ENCODE results near the gene MYRIP. TPM values are rescaled to one million over a fixed set of nuclear protein-coding genes. Genes with fewer than 3 reads are reported as not detected.

MYRIP gene
- total RNA-seq, 4 donors from 2014 or later: 1.4 to 4.4 (median 2.8) TPM

DNA sequence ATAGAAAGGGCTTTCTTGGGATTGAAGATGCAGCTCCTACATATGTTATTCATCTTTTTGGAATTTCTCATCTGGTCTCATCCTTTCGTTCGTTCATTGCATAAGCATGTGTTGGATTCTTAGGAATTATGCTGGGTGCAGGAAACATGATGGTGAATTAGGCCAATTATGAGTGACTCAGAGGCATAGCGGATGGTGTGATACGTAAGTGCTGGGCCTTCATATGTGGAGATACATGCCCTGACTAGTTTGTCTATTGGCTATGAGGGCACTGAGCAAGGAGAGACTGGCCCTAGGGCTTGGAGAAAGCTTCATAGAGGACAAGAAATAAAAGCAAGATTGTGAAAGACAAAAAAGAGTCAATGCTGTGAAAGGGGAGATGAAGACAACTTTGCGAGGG lies 235.1 kb downstream of the MYRIP start:
- TF ChIP-seq POLR2AphosphoS5 (IDR thresholded peaks at IDR 0.05): no peak
- TF ChIP-seq EP300 (IDR thresholded peaks at IDR 0.05): no peak
- Histone ChIP-seq H3K27ac (no peak overlapping the region), H3K36me3 (no peaks in the 10 kb centered on the region), H3K4me1 (no peaks in the 10 kb centered on the region), H3K27me3 (no peaks in the 10 kb centered on the region), H3K9me3 (peaks cover under 1% of the 10 kb centered on the region), H3K4me3 (no peak overlapping the region)
- no peak for DNase-seq (ENCODE audit: low spot score in 2 of 2)
- 32% methylated on average over 5 of the region's 5 CpGs for WGBS

DNA sequence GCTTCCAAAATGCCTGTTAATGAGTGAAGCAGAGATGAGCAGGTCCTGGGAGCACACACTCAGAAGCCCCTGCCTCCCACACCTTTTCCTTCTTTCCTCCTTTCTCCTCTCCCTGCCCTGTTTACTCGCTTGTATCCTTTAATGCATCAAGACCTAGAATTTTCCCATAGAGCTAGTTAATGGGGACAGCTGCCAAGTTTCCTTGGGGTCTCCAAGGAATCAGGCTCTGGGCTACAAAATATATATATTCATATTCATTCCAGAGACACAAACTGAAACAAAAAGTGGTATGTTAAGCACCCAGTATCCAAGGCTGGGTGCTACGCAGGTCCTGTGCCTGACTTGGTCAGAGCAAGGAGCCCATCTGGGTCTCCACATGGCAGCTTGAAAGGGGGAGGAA lies 235.6 kb downstream of the MYRIP start:
- H3K9me3 ChIP-seq: peaks cover 6% of the 10 kb centered on the region
- no peak overlapping the region for H3K4me3 ChIP-seq
- no peaks in the 10 kb centered on the region for H3K27me3 ChIP-seq
- H3K36me3 ChIP-seq: no peaks in the 10 kb centered on the region
- no peak for DNase-seq (ENCODE audit: low spot score in 2 of 2)
- H3K4me1 ChIP-seq: no peaks in the 10 kb centered on the region
- WGBS: 72% methylated on average over 2 of the region's 2 CpGs
- no peak overlapping the region for H3K27ac ChIP-seq
- TF ChIP-seq POLR2AphosphoS5 (IDR thresholded peaks at IDR 0.05): no peak
- no peak for TF ChIP-seq POLR2A (IDR thresholded peaks at IDR 0.05)
- TF ChIP-seq EP300 (IDR thresholded peaks at IDR 0.05): no peak
- TF ChIP-seq, protein P1, sequence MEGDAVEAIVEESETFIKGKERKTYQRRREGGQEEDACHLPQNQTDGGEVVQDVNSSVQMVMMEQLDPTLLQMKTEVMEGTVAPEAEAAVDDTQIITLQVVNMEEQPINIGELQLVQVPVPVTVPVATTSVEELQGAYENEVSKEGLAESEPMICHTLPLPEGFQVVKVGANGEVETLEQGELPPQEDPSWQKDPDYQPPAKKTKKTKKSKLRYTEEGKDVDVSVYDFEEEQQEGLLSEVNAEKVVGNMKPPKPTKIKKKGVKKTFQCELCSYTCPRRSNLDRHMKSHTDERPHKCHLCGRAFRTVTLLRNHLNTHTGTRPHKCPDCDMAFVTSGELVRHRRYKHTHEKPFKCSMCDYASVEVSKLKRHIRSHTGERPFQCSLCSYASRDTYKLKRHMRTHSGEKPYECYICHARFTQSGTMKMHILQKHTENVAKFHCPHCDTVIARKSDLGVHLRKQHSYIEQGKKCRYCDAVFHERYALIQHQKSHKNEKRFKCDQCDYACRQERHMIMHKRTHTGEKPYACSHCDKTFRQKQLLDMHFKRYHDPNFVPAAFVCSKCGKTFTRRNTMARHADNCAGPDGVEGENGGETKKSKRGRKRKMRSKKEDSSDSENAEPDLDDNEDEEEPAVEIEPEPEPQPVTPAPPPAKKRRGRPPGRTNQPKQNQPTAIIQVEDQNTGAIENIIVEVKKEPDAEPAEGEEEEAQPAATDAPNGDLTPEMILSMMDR (IDR thresholded peaks at IDR 0.05): no peak

DNA sequence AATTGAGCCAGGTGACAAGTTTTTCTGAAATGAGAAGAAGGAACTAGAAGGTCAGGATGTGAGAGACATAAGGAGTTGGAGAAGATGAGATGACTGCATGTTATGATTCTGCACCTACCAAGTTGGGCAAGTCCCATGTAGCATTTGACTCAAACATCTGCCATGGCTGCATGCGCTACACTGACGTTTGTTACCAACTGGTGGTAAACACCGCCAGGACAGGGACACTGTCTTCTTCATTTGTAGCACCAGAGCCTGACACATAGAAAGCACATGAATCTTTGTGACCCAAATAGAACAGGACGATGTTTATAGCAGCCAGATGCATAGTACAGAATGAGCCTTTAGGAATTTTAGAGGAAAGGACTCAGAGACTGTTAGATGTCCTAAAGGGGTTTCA lies 236.7 kb downstream of the MYRIP start:
- Histone ChIP-seq H3K9me3 (peaks cover 12% of the 10 kb centered on the region), H3K4me1 (no peaks in the 10 kb centered on the region), H3K36me3 (no peaks in the 10 kb centered on the region), H3K4me3 (no peak overlapping the region), H3K27me3 (no peaks in the 10 kb centered on the region), H3K27ac (no peak overlapping the region)
- no peak for TF ChIP-seq EP300 (IDR thresholded peaks at IDR 0.05)
- TF ChIP-seq, protein P1 (IDR thresholded peaks at IDR 0.05): no peak
- no peak for TF ChIP-seq POLR2A (IDR thresholded peaks at IDR 0.05)
- no peak for TF ChIP-seq POLR2AphosphoS5 (IDR thresholded peaks at IDR 0.05)
- WGBS: 85% methylated on average over 4 of the region's 4 CpGs
- DNase-seq (ENCODE audit: low spot score in 2 of 2): no peak

GRCh38 chr3:40047406-40047805 lies 238.0 kb downstream of the MYRIP start:
- Histone ChIP-seq H3K4me1 (no peaks in the 10 kb centered on the region), H3K27me3 (no peaks in the 10 kb centered on the region), H3K27ac (no peak overlapping the region), H3K36me3 (no peaks in the 10 kb centered on the region), H3K4me3 (no peak overlapping the region), H3K9me3 (peaks cover 12% of the 10 kb centered on the region)
- WGBS: 88% methylated on average over 2 of the region's 2 CpGs
- TF ChIP-seq, protein P1 (IDR thresholded peaks at IDR 0.05): no peak
- no peak for TF ChIP-seq POLR2A (IDR thresholded peaks at IDR 0.05)
- no peak for TF ChIP-seq POLR2AphosphoS5 (IDR thresholded peaks at IDR 0.05)
- TF ChIP-seq EP300 (IDR thresholded peaks at IDR 0.05): no peak
- DNase-seq (ENCODE audit: low spot score in 2 of 2): no peak

GRCh38 chr3:40053663-40054062 lies 244.3 kb downstream of the MYRIP start:
- H3K27ac ChIP-seq: no peak overlapping the region
- 100% methylated on average over 1 of the region's 1 CpG for WGBS

More at GRCh38 chr3:40053663-40054062, 244.3 kb downstream of the MYRIP start:
- DNase-seq (ENCODE audit: low spot score in 2 of 2): no peak
- H3K9me3 ChIP-seq: peaks cover 12% of the 10 kb centered on the region
- H3K36me3 ChIP-seq: no peaks in the 10 kb centered on the region
- no peaks in the 10 kb centered on the region for H3K4me1 ChIP-seq
- TF ChIP-seq POLR2A (IDR thresholded peaks at IDR 0.05) (no peak), POLR2AphosphoS5 (IDR thresholded peaks at IDR 0.05) (no peak), EP300 (IDR thresholded peaks at IDR 0.05) (no peak)
- TF ChIP-seq, protein P1 (IDR thresholded peaks at IDR 0.05): no peak
- H3K4me3 ChIP-seq: no peak overlapping the region
- H3K27me3 ChIP-seq: no peaks in the 10 kb centered on the region

Data from suprapubic skin (tissue), 4 donors.